MM.1S (cell line): ENCODE measurements around the gene SLC25A22.

Experiments used
- DNase-seq: peaks from one replicate; pipeline ENCODE4 v3.0.0-alpha.2; 2015
- H2AFZ ChIP-seq: fragments of 300-600 bp; sonication (generic); 2 replicates; pipeline ENCODE4 v1.6.0; 2016; ENCODE audit warnings: antibody characterized with exemption, low read length
- H3F3A ChIP-seq: fragments of 300-600 bp; sonication (generic); 2 replicates; pipeline ENCODE4 v1.6.1; 2016; ENCODE audit warnings: mild to moderate bottlenecking, antibody characterized with exemption, low read length, moderate library complexity, mixed read lengths; ENCODE audit not compliant: insufficient read depth
- H3K27ac ChIP-seq: fragments of 300-600 bp; sonication (generic); 2 replicates; pipeline ENCODE4 v1.5.1; 2016; ENCODE audit warnings: mild to moderate bottlenecking, low read length
- H3K27me3 ChIP-seq: fragments of 300-600 bp; sonication (generic); replicated peaks from 2 replicates; pipeline ENCODE4 v1.6.0; 2016; ENCODE audit warnings: low read length; ENCODE audit not compliant: insufficient read depth
- H3K36me3 ChIP-seq: fragments of 300-600 bp; sonication (generic); replicated peaks from 2 replicates; pipeline ENCODE4 v1.6.1; 2016; ENCODE audit warnings: mild to moderate bottlenecking, low read length, mixed read lengths; ENCODE audit not compliant: insufficient read depth
- H3K4me1 ChIP-seq: fragments of 300-600 bp; sonication (generic); 2 replicates; pipeline ENCODE4 v1.6.1; 2016; ENCODE audit warnings: low read length, mixed read lengths
- H3K4me2 ChIP-seq: fragments of 300-600 bp; sonication (generic); 2 replicates; pipeline ENCODE4 v1.6.0; 2016; ENCODE audit warnings: low read depth, low read length
- H3K4me3 ChIP-seq: fragments of 300-600 bp; sonication (generic); 2 replicates; pipeline ENCODE4 v1.5.1; 2016; ENCODE audit warnings: low read length, mixed read lengths
- H3K79me2 ChIP-seq: fragments of 300-600 bp; sonication (generic); 2 replicates; pipeline ENCODE4 v1.6.1; 2016; ENCODE audit warnings: mixed run types, low read length, mixed read lengths
- H3K9ac ChIP-seq: fragments of 300-600 bp; sonication (generic); 2 replicates; pipeline ENCODE4 v1.6.1; 2016; ENCODE audit warnings: low read length, mixed read lengths
- H3K9me2 ChIP-seq: fragments of 300-600 bp; sonication (generic); replicated peaks from 2 replicates; pipeline ENCODE4 v1.6.1; 2016; ENCODE audit warnings: mild to moderate bottlenecking, low read length, mixed read lengths; ENCODE audit not compliant: insufficient read depth
- H3K9me3 ChIP-seq: fragments of 300-600 bp; sonication (generic); replicated peaks from 2 replicates; pipeline ENCODE4 v1.6.1; 2016; ENCODE audit warnings: mild to moderate bottlenecking, low read length, mixed read lengths; ENCODE audit not compliant: insufficient read depth
- H4K20me1 ChIP-seq: fragments of 300-600 bp; sonication (generic); 2 replicates; pipeline ENCODE4 v1.6.1; 2016; ENCODE audit warnings: mild to moderate bottlenecking, low read length, moderate library complexity, mixed read lengths; ENCODE audit not compliant: insufficient read depth
- CTCF ChIP-seq: fragments of 300-600 bp; sonication (generic); IDR thresholded peaks from 2 replicates; pipeline ENCODE4 v1.5.1; 2016; ENCODE audit warnings: antibody characterized with exemption, low read length, mixed read lengths
- EZH2 ChIP-seq: fragments of 300-600 bp; sonication (generic); optimal IDR thresholded peaks from 2 replicates; pipeline ENCODE3; 2017; ENCODE audit warnings: low read depth, mild to moderate bottlenecking, antibody characterized with exemption, low read length, mixed read lengths
- EZH2phosphoT487 ChIP-seq: fragments of 300-600 bp; sonication (generic); IDR thresholded peaks from 2 replicates; pipeline ENCODE4 v1.6.1; 2018; ENCODE audit warnings: antibody characterized with exemption, low read length

SLC25A22 gene

GRCh38 chr11:793556-793955, 4.5 kb downstream of the SLC25A22 start:
- no peaks in the 10 kb centered on the region for H4K20me1 ChIP-seq

GRCh38 chr11:792873-793272, 5.2 kb downstream of the SLC25A22 start:
- no peak for TF ChIP-seq CTCF
- TF ChIP-seq EZH2phosphoT487, result no peak
- no peak for TF ChIP-seq EZH2
- Histone ChIP-seq H3K4me3 (no peak overlapping the region), H3K27me3 (no peaks in the 10 kb centered on the region), H3K27ac (no peak overlapping the region), H3F3A (peaks cover 20% of the 10 kb centered on the region), H4K20me1 (no peaks in the 10 kb centered on the region), H3K4me2 (no peak overlapping the region), H3K9me2 (no peaks in the 10 kb centered on the region), H3K4me1 (0 out of 2 replicates have a peak, but pooled peaks cover 3% of the 10 kb centered on the region), H2AFZ (no peak overlapping the region), H3K36me3 (no peaks in the 10 kb centered on the region), H3K9ac (no peak overlapping the region), H3K9me3 (no peaks in the 10 kb centered on the region), H3K79me2 (peaks cover 58% of the 10 kb centered on the region)
- no peak for DNase-seq

More at GRCh38 chr11:793556-793955, 4.5 kb downstream of the SLC25A22 start:
- Histone ChIP-seq H3K27me3 (no peaks in the 10 kb centered on the region), H3F3A (peaks cover 23% of the 10 kb centered on the region), H3K4me2 (no peak overlapping the region), H3K27ac (no peak overlapping the region), H3K9me3 (no peaks in the 10 kb centered on the region), H3K9me2 (no peaks in the 10 kb centered on the region), H3K36me3 (no peaks in the 10 kb centered on the region), H3K4me3 (no peak overlapping the region), H2AFZ (no peak overlapping the region), H3K4me1 (0 out of 2 replicates have a peak, but pooled peaks cover 3% of the 10 kb centered on the region), H3K9ac (no peak overlapping the region), H3K79me2 (peaks cover 53% of the 10 kb centered on the region)
- TF ChIP-seq EZH2 (no peak), CTCF (no peak), EZH2phosphoT487 (no peak)
- no peak for DNase-seq

- DNase-seq, result no peak
- TF ChIP-seq EZH2phosphoT487 (no peak), EZH2 (no peak), CTCF (no peak)
- Histone ChIP-seq H3K27me3 (no peaks in the 10 kb centered on the region), H3F3A (peaks cover 19% of the 10 kb centered on the region), H3K4me3 (no peak overlapping the region), H3K4me2 (no peak overlapping the region), H4K20me1 (no peaks in the 10 kb centered on the region), H3K4me1 (0 out of 2 replicates have a peak, but pooled peaks cover 3% of the 10 kb centered on the region), H3K27ac (no peak overlapping the region), H3K9ac (no peak overlapping the region), H3K79me2 (peaks cover 56% of the 10 kb centered on the region), H3K36me3 (no peaks in the 10 kb centered on the region), H2AFZ (no peak overlapping the region), H3K9me3 (no peaks in the 10 kb centered on the region), H3K9me2 (no peaks in the 10 kb centered on the region)
Observed at GRCh38 chr11:792535-792821, 5.6 kb downstream of the SLC25A22 start.
